ENCODE measurements around the gene LZTS2. TPM values are rescaled to one million over a fixed set of nuclear protein-coding genes. Genes with fewer than 3 reads are reported as not detected.
A peak's percentile ranks its signal among the peaks of the same experiment; 100 is the strongest.

The LZTS2 gene, protein sequence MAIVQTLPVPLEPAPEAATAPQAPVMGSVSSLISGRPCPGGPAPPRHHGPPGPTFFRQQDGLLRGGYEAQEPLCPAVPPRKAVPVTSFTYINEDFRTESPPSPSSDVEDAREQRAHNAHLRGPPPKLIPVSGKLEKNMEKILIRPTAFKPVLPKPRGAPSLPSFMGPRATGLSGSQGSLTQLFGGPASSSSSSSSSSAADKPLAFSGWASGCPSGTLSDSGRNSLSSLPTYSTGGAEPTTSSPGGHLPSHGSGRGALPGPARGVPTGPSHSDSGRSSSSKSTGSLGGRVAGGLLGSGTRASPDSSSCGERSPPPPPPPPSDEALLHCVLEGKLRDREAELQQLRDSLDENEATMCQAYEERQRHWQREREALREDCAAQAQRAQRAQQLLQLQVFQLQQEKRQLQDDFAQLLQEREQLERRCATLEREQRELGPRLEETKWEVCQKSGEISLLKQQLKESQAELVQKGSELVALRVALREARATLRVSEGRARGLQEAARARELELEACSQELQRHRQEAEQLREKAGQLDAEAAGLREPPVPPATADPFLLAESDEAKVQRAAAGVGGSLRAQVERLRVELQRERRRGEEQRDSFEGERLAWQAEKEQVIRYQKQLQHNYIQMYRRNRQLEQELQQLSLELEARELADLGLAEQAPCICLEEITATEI
- polyA plus RNA-seq (ENCODE audit: low read depth in 6 of 6) = 10 to 100 TPM in 5 of 6 donors, 1 to 10 TPM in 1; 2.2 to 21.5 (median 13.2) TPM

GRCh38 chr10:100999742-101000126, at the start of gene LZTS2:
Gene LZTS2, plus strand, starts transcription at chr10:100999808. Its CDS starts 2,731 bp downstream, at chr10:101002539.
- no peak for ATAC-seq (ENCODE audit: low read depth in 2 of 2)
- H3K36me3 Mint-ChIP-seq = no peaks in the 10 kb centered on the region
- peaks cover 23 to 40% (median 34%) of the 10 kb centered on the region in 3 donors for H3K4me1 Mint-ChIP-seq
- peak within 1 kb of the TSS; percentile 86 to 99 (median 96) for H3K27ac Mint-ChIP-seq
- H3K4me3 Mint-ChIP-seq = peak within 1 kb of the TSS; percentile 81 to 98 (median 90)
- no peak for DNase-seq
- H3K27me3 Mint-ChIP-seq = no peaks in the 10 kb centered on the region
- H3K9me3 Mint-ChIP-seq = no peaks in the 10 kb centered on the region

DNA sequence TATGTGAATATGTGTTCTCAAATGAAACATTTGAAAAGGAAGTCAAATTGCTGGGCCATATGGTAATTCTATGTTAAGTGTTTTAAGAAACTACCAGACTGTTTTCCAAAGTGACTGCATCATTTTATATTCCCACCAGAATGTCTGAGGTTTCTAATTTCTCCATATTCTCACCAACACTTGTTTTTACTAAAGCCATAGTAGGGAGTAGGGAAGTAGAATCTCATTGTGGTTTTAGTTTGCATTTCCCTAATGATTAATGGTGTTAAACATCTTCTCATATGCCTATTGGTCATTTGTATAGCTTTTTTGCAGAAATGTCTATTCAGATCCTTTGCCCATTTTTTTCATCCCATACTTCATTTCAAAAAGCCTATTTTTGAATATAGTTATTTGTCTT, 39.4 kb upstream of the LZTS2 start:
- no peak for DNase-seq
- no peaks in the 10 kb centered on the region for H3K27me3 Mint-ChIP-seq
- H3K4me3 Mint-ChIP-seq = no peak overlapping the region
- ATAC-seq (ENCODE audit: low read depth in 2 of 2) = no peak
- no peak overlapping the region for H3K27ac Mint-ChIP-seq
- peaks cover 8 to 26% of the 10 kb centered on the region in 2 donors for H3K36me3 Mint-ChIP-seq
- H3K9me3 Mint-ChIP-seq = no peaks in the 10 kb centered on the region
- H3K4me1 Mint-ChIP-seq = no peaks in the 10 kb centered on the region

GRCh38 chr10:100962351-100963080, 37.1 kb upstream of the LZTS2 start:
- Mint-ChIP-seq H3K4me1 (no peaks in the 10 kb centered on the region), H3K4me3 (no peak overlapping the region), H3K9me3 (no peaks in the 10 kb centered on the region), H3K27ac (no peak overlapping the region), H3K27me3 (peaks cover 0 to 2% (median 0%) of the 10 kb centered on the region in 3 donors), H3K36me3 (peaks cover 8 to 26% of the 10 kb centered on the region in 2 donors)
- ATAC-seq (ENCODE audit: low read depth in 2 of 2) (no peak), DNase-seq (no peak)

- peaks cover 0 to 5% (median 0%) of the 10 kb centered on the region in 3 donors for H3K27me3 Mint-ChIP-seq
- peaks cover 4 to 22% of the 10 kb centered on the region in 2 donors for H3K36me3 Mint-ChIP-seq
- H3K4me1 Mint-ChIP-seq = peaks cover 6 to 7% (median 6%) of the 10 kb centered on the region in 3 donors
- no peaks in the 10 kb centered on the region for H3K9me3 Mint-ChIP-seq
- no peak overlapping the region for H3K27ac Mint-ChIP-seq
- no peak for ATAC-seq (ENCODE audit: low read depth in 2 of 2)
- no peak for DNase-seq
- no peak overlapping the region for H3K4me3 Mint-ChIP-seq
Observed at GRCh38 chr10:100963826-100964225, 35.8 kb upstream of the LZTS2 start.

- Mint-ChIP-seq H3K27ac (no peak overlapping the region), H3K36me3 (peaks cover 0 to 8% of the 10 kb centered on the region in 2 donors), H3K4me1 (peaks cover 10 to 18% (median 14%) of the 10 kb centered on the region in 3 donors), H3K27me3 (peaks cover 0 to 5% (median 0%) of the 10 kb centered on the region in 3 donors), H3K9me3 (no peaks in the 10 kb centered on the region), H3K4me3 (peak overlapping the region in 1 of 8 donors; percentile 9)
- DNase-seq = no peak
- ATAC-seq (ENCODE audit: low read depth in 2 of 2) = no peak
Observed at GRCh38 chr10:100965820-100966219, 33.8 kb upstream of the LZTS2 start.

- peaks cover 0 to 5% (median 0%) of the 10 kb centered on the region in 3 donors for H3K27me3 Mint-ChIP-seq
- peak overlapping the region in 1 of 8 donors; percentile 21 for H3K4me3 Mint-ChIP-seq
- peaks cover 10 to 18% (median 16%) of the 10 kb centered on the region in 3 donors for H3K4me1 Mint-ChIP-seq
- H3K36me3 Mint-ChIP-seq = peaks cover 0 to 8% of the 10 kb centered on the region in 2 donors
- ATAC-seq (ENCODE audit: low read depth in 2 of 2) (no peak), DNase-seq (no peak)
- H3K9me3 Mint-ChIP-seq = no peaks in the 10 kb centered on the region
- H3K27ac Mint-ChIP-seq = no peak overlapping the region
Observed at GRCh38 chr10:100966887-100967286, 32.7 kb upstream of the LZTS2 start.

GRCh38 chr10:100967332-100967731, 32.3 kb upstream of the LZTS2 start:
- no peak for DNase-seq

DNA sequence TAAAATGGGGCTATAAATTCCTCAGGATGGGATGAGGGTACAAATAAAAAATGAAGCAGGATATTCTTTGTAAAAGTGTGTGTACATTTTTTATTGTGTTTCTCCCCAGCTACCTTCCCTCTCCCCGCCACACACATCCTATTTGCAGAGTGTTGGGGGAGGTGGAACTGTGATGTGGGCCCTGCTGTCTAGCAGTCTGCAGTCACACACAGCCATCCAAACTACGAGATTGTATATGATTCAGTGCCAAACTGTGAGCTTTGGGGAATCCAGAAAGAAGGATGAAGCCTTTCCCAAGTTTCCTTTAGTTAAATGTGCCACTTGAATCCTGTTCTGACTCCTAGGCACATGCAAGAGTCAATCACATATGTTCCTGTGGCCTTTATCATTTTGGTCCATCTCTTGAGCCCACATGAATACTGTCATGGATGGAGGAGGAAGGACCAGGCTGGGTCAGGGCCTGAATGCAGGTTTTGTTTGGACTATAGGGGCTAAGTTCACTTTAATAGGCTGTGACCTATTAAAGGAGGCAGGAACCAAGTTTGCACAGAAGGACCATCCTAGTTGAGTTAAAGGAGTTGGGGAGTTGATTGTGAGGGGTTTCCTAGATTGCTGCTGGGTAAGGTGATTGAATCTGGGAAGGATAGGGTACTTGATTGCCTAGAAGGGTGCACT, 31.4 kb upstream of the LZTS2 start:
- Mint-ChIP-seq H3K36me3 (no peaks in the 10 kb centered on the region), H3K27me3 (peaks cover 0 to 5% (median 0%) of the 10 kb centered on the region in 3 donors), H3K27ac (peak overlapping the region in 2 of 6 donors; percentile 60 to 81), H3K9me3 (peaks cover 0 to 2% (median 0%) of the 10 kb centered on the region in 7 donors), H3K4me1 (peaks cover 10 to 18% (median 16%) of the 10 kb centered on the region in 3 donors), H3K4me3 (peak overlapping the region; percentile 40 to 84 (median 75))
- ATAC-seq (ENCODE audit: low read depth in 2 of 2) = no peak
- DNase-seq = no peak

More at GRCh38 chr10:100967332-100967731, 32.3 kb upstream of the LZTS2 start:
- H3K27ac Mint-ChIP-seq = no peak overlapping the region
- no peaks in the 10 kb centered on the region for H3K9me3 Mint-ChIP-seq
- no peak for ATAC-seq (ENCODE audit: low read depth in 2 of 2)
- peaks cover 0 to 5% (median 0%) of the 10 kb centered on the region in 3 donors for H3K27me3 Mint-ChIP-seq
- H3K4me3 Mint-ChIP-seq = no peak overlapping the region
- H3K36me3 Mint-ChIP-seq = peaks cover 0 to 8% of the 10 kb centered on the region in 2 donors
- peaks cover 10 to 18% (median 16%) of the 10 kb centered on the region in 3 donors for H3K4me1 Mint-ChIP-seq

- H3K36me3 Mint-ChIP-seq = no peaks in the 10 kb centered on the region
- H3K27me3 Mint-ChIP-seq = peaks cover 0 to 5% (median 0%) of the 10 kb centered on the region in 3 donors
- DNase-seq (no peak), ATAC-seq (ENCODE audit: low read depth in 2 of 2) (peak in 1 of 2 donors; percentile 2)
- peak overlapping the region in 7 of 8 donors; percentile 40 to 84 (median 76) for H3K4me3 Mint-ChIP-seq
- peaks cover 10 to 18% (median 16%) of the 10 kb centered on the region in 3 donors for H3K4me1 Mint-ChIP-seq
- peak overlapping the region in 1 of 6 donors; percentile 60 for H3K27ac Mint-ChIP-seq
- peaks cover 0 to 2% (median 0%) of the 10 kb centered on the region in 7 donors for H3K9me3 Mint-ChIP-seq
Observed at GRCh38 chr10:100968863-100969186, 30.8 kb upstream of the LZTS2 start.

DNA sequence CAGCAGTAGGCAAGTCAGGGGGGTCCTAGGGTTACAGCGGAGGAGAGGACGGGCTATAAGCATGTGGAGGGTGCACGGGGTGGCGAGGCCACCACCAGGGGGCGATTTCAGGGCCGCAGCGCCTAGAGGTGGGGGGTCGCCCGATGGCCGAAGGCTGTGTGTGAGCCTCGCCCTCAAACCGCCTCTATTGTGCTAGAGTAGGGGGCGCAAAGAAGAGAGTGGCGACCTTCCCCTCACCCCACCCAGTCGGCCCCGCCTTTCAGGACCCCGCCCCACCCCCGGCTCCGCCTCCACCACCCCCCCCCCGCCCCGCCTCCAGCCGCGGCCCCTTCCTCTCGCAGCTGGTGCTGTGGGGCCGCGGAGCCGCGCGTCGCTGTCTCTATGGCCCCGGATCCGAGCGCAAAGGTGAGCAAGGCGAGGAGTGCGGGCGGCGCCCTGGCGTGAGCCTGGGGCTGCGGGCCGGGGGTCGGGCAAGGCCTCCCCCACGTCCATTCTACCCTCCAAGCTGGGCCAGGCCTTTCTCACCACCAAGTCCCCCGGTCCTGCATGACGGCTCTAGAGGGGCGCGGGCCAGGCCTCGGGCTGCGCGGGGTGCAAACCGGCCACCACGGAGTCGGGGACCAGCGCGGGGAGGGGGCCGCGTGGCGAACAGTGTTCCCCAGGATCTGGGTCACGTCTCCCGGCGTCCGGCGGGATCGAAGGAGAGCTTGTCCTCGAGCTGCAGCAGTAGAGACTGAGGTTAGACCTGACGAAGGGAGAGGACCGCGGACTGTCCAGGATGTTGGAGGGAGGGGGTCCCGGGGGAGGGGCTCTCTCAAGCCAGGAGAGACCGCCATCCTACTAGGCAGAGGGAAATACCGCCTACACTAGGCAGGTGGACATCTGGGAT, 30.2 kb upstream of the LZTS2 start, which contains the start of gene SEMA4G:
TSS of gene SEMA4G (plus strand) at position 318 of the 889 bp plus-strand sequence. CDS start 3,409 bp downstream, outside the sequence.
- peak within 1 kb of the TSS; percentile 62 to 87 (median 76) for H3K4me3 Mint-ChIP-seq
- peaks cover 0 to 2% (median 0%) of the 10 kb centered on the region in 7 donors for H3K9me3 Mint-ChIP-seq
- no peaks in the 10 kb centered on the region for H3K36me3 Mint-ChIP-seq
- H3K27me3 Mint-ChIP-seq = peaks cover 0 to 5% (median 0%) of the 10 kb centered on the region in 3 donors
- H3K4me1 Mint-ChIP-seq = peaks cover 10 to 18% (median 16%) of the 10 kb centered on the region in 3 donors
- ATAC-seq (ENCODE audit: low read depth in 2 of 2) (peak; percentile 85 to 88), DNase-seq (peak; percentile 57)
- peak within 1 kb of the TSS in 2 of 6 donors; percentile 60 to 81 for H3K27ac Mint-ChIP-seq

DNA sequence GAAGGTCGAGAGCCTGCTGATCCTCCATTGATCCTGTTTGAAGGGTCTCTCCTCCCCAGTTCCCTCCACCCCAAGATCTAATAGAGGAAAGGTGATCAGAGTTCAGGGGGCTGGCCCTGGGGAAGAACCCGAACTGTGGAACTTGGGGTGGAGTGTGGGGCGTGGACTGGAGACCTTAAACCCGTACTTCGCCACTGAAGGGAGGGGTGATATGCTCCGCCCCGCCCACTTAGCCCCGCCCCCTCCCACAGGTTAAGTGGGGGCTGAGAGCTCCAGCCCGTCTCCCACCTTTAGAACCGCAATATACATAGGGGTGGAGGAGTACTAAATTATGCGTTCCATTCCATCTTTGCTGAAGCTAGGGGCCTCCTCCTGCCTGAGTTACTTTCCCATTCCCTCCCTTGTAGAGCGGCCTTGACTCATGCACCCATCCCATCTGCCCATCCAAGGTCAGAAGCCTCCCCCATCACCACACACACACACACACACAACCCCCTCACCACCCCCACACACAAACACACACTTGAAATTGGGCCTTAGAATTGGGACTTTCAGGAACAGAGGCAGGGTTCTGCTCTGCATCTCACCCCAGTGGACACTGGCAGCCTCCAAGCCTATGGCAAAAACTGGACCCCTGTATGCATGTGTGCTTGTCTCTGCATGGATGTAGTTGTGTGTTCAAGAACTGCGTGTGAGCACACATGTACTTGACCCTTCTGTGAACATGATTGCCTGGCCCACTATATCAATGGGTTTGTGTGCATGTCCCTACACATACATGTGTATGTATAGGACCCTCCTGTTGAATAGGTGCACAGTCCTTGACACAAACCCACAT, 29.3 kb upstream of the LZTS2 start:
- H3K9me3 Mint-ChIP-seq = peaks cover 0 to 2% (median 0%) of the 10 kb centered on the region in 7 donors
- H3K27ac Mint-ChIP-seq = peak overlapping the region in 1 of 6 donors; percentile 54
- no peaks in the 10 kb centered on the region for H3K36me3 Mint-ChIP-seq
- ATAC-seq (ENCODE audit: low read depth in 2 of 2) = peak; percentile 29 to 40
- H3K4me3 Mint-ChIP-seq = peak overlapping the region; percentile 61 to 87 (median 76)
- peaks cover 10 to 18% (median 16%) of the 10 kb centered on the region in 3 donors for H3K4me1 Mint-ChIP-seq
- peaks cover 0 to 5% (median 0%) of the 10 kb centered on the region in 3 donors for H3K27me3 Mint-ChIP-seq
- DNase-seq = peak; percentile 29
